Stimulated activated naive CD8-positive, alpha-beta T cell treated with anti-CD3 and anti-CD28 coated beads, Interleukin-15, Interleukin-2, amounts not matched to agents 100 ng/mL and 50 ng/mL, for 24 hours (primary cell): Measurements from ENCODE around the gene LRRC58.
"Not testable (repeated sequence)": the region's sequence is repeated elsewhere in the genome, so short reads cannot be mapped to it uniquely, and the experiment has no call there.

Experiments used
- H3K27ac Mint-ChIP-seq: one replicate; pipeline ENCODE4 v1.8.0; 2021; ENCODE audit warnings: mild to moderate bottlenecking, mixed read lengths
- H3K27me3 Mint-ChIP-seq: one replicate; pipeline ENCODE4 v1.8.0; 2021; ENCODE audit warnings: mixed read lengths
- H3K36me3 Mint-ChIP-seq: one replicate; pipeline ENCODE4 v1.8.0; 2021; ENCODE audit warnings: low read depth, mixed read lengths
- H3K4me1 Mint-ChIP-seq: one replicate; pipeline ENCODE4 v1.8.0; 2021; ENCODE audit warnings: low read depth, mixed read lengths
- H3K4me3 Mint-ChIP-seq: one replicate; pipeline ENCODE4 v1.8.0; 2021; ENCODE audit warnings: mild to moderate bottlenecking, mixed read lengths
- H3K9me3 Mint-ChIP-seq: one replicate; pipeline ENCODE4 v1.8.0; 2021; ENCODE audit warnings: mixed read lengths

The LRRC58 gene

DNA sequence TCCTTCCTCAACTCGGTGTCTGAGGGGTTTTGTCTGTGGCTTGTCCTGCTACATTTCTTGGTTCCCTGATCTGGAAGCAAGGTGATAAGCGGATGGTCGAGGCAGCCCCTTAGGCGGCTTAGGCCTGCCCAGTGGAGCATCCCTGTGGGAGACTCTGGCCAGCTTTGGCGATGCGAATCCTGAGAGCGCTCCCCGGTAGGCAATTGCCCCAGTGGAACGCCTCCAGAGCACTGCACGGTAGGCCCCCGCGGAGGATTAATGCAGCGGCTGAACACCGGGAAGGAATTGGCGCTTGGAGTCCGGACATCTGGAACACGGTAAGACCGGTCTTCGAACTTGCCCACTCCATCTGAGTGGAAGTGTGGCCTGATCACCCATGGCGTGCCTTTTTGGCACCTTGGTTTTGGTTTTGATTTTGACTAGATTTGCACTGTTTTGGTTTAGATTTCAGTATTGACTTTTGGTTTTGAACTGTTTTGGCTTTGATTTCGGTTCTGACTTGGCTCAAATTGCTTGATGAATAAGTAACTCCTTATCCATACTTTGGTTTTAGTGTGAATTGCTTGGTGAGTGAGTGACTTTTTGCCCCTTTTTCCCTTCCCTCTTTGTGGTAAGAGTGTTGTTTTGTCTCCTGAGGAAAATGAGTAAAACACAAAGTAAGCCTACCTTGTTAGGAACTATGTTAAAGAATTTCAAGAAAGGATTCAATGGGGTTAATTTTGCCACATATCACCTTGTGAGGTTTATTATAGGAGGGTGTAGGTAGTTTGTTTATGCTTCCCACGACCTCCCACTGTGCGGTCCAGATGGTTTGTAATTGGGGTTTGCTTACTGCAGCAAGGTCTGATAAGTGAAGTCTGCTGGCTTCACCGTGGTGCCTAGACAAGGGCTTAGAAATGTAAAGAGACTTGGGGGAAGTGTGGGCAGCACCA is 37.0 kb downstream of the LRRC58 start:
- H3K9me3 Mint-ChIP-seq, result peaks cover 5% of the 10 kb centered on the region
- H3K4me3 Mint-ChIP-seq, result no peak overlapping the region
- H3K4me1 Mint-ChIP-seq, result peaks cover 9% of the 10 kb centered on the region
- peaks cover 33% of the 10 kb centered on the region for H3K36me3 Mint-ChIP-seq
- no peaks in the 10 kb centered on the region for H3K27me3 Mint-ChIP-seq
- H3K27ac Mint-ChIP-seq, result no peak overlapping the region

DNA sequence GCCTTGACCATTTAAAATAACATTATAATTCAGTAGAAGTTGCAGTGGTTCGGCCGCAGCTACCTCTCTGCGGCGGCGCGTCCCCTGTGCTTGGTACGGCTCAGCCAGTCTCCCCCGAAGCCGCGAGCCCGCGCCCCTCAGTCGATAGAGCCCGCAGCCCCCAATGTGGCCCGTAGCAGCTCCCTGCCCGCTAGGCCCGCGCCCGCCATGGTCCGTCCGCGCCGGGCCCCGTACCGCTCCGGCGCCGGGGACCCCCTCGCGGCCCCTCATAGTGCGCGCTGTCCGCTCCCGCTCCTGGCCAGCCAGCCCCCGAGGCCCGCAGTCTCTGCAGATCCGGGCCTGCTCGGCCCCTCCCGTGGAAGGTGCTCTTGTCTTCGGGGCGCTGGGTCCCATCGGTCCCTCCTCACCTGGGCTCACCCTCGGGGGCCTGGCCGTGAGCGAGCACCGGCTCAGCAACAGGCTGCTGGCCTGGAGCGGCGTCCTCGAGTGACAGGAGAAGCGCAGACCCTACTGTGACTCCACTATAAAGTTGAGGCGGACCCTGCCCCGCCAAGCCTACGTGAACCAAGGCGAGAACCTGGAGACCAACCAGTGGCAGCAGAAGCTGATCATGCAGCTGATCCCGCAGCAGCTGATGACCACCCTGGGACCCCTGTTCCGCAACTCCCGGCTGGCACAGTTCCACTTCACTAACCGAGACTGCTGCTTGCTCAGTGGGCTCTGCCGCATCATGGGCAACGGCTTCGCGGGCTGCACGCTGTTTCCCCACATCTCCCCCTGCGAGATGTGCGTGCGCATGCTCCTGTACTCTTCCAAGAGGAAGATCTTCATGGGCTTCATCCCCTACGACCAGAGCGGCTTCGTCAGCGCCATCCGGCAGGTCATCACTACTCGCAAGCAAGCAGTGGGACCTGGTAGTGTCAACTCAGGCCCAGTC is 42.4 kb downstream of the LRRC58 start:
- no peaks in the 10 kb centered on the region for H3K36me3 Mint-ChIP-seq
- H3K27ac Mint-ChIP-seq, result no peak overlapping the region
- no peaks in the 10 kb centered on the region for H3K9me3 Mint-ChIP-seq
- H3K27me3 Mint-ChIP-seq, result no peaks in the 10 kb centered on the region
- H3K4me3 Mint-ChIP-seq, result no peak overlapping the region
- no peaks in the 10 kb centered on the region for H3K4me1 Mint-ChIP-seq

DNA sequence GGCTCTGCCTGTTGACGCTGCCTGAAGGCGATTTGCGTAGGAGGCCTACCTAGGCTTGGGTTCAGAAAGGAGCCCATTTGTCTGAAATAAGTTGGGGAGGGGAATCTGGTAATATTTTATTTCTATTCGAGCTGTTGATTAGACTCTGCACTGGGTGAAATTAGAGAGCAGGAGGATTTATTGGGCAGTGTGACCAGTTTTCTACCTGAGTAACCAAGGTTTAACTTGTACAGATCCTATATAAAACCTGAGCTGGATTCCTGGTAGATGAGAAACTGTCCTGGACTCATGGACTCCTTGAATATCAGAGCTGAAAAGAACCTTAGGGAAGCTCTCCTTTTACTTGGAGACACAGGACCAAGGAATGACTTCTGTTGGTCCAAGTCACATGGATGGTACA is 44.5 kb downstream of the LRRC58 start:
- Mint-ChIP-seq H3K9me3 (no peaks in the 10 kb centered on the region), H3K4me1 (no peaks in the 10 kb centered on the region), H3K4me3 (no peak overlapping the region), H3K36me3 (no peaks in the 10 kb centered on the region), H3K27me3 (no peaks in the 10 kb centered on the region), H3K27ac (no peak overlapping the region)

DNA sequence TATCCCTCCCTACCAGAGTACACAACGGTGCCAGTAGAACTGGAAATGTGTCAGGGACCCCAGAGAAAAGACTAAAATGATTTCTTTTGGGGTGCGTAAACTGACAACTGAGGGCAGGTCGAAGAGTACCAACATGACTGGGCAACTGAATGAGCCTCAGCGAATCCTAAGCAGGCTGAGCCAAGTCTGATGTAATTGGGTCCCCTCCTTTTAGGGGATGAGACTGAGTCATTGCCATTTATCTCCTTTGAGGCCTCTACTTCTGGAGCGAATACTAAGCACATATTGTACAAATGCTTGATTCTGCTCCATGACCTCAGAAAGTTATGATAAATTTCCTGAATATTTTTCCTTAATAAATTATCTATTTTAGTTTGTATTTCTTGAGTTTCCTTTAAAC is 46.8 kb downstream of the LRRC58 start:
- Mint-ChIP-seq H3K27ac (no peak overlapping the region), H3K4me1 (no peaks in the 10 kb centered on the region), H3K27me3 (peaks cover 5% of the 10 kb centered on the region), H3K36me3 (no peaks in the 10 kb centered on the region), H3K9me3 (no peaks in the 10 kb centered on the region), H3K4me3 (no peak overlapping the region)

DNA sequence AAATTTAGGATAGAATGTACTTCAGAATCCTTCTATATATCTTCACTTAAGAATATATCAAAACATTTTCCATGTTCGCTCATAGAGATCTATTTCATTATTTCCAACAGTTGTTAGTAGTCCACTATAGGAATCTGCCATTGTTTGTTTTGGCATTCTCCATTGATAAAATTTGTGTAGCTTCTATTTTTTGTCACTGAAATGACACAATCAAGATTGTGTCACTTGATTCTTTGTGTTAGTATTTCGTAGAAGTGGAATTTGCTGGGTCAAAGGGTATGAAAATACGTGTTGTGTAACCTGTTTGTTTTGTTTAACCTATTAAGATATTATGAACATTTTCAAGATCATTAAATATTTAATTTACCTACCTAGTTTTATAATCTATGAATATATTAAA is 48.2 kb downstream of the LRRC58 start:
- H3K27ac Mint-ChIP-seq, result no peak overlapping the region
- H3K36me3 Mint-ChIP-seq, result no peaks in the 10 kb centered on the region
- no peaks in the 10 kb centered on the region for H3K4me1 Mint-ChIP-seq

DNA sequence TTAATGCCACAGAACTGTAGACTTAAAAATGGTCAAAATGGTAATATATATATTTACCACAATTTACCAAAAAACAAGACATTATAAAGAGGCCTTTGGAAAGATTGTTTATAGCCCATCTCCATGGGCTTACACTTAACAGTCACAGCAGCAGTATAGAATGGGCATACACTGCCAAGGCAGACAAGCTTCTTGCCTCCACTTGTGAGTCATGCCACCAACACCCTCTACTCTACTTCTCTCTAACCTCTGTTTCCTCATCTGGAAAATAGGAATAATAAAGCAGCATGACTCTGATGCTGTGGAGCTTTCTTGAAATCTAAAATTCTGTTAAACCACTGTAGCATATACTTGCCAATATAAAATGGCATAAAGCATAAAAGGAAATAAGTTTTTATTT is 49.8 kb downstream of the LRRC58 start:
- H3K27me3 Mint-ChIP-seq, result peaks cover 7% of the 10 kb centered on the region
- H3K4me1 Mint-ChIP-seq, result no peaks in the 10 kb centered on the region
- H3K9me3 Mint-ChIP-seq, result no peaks in the 10 kb centered on the region

More for the DNA sequence above, 48.2 kb downstream of the LRRC58 start:
- Mint-ChIP-seq H3K9me3 (no peaks in the 10 kb centered on the region), H3K4me3 (no peak overlapping the region), H3K27me3 (peaks cover 5% of the 10 kb centered on the region)

DNA sequence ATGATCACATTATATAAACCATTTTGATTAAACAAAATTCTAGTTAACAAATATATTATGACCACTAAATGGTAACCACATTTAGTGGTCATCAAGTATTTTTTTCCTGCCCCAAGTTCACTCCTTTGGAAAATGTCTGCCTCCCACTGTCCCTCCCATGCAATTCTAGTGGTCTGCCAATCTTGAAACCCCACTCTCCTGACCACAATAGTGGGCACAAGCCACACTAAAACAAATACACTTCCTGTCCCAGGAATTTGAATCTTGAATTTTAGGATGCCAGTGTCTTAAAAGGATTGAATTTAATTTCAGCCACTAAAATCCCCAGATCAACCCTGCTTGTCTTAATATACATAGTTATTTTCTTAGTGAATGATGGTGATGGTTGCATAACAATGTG is 50.2 kb downstream of the LRRC58 start:
- Mint-ChIP-seq H3K27ac (no peak overlapping the region), H3K27me3 (peaks cover 11% of the 10 kb centered on the region), H3K4me1 (no peaks in the 10 kb centered on the region), H3K9me3 (no peaks in the 10 kb centered on the region), H3K36me3 (no peaks in the 10 kb centered on the region), H3K4me3 (no peak overlapping the region)

More for the DNA sequence above, 49.8 kb downstream of the LRRC58 start:
- Mint-ChIP-seq H3K4me3 (no peak overlapping the region), H3K27ac (no peak overlapping the region), H3K36me3 (no peaks in the 10 kb centered on the region)

DNA sequence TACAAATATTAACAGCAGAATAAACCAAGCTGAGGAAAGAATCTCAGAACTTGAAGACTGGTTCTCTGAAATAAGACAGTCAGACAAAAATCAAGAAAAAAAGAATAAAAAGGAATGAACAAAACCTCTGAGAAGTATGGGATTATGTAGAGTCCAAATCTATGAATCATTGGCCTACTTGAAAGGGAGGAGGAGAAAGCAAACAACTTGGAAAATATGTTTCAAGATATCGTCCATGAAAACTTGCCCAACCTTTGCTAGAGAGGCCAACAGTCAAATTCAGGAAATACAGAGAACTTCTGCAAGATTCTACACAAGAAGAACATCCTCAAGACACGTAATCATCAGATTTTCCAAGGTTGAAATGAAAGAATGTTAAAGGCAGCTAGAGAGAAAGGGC is 57.6 kb downstream of the LRRC58 start:
- not testable (repeated sequence) for H3K9me3 Mint-ChIP-seq, H3K36me3 Mint-ChIP-seq, H3K4me3 Mint-ChIP-seq, H3K4me1 Mint-ChIP-seq, H3K27ac Mint-ChIP-seq
- peaks cover 28% of the 10 kb centered on the region for H3K27me3 Mint-ChIP-seq

DNA sequence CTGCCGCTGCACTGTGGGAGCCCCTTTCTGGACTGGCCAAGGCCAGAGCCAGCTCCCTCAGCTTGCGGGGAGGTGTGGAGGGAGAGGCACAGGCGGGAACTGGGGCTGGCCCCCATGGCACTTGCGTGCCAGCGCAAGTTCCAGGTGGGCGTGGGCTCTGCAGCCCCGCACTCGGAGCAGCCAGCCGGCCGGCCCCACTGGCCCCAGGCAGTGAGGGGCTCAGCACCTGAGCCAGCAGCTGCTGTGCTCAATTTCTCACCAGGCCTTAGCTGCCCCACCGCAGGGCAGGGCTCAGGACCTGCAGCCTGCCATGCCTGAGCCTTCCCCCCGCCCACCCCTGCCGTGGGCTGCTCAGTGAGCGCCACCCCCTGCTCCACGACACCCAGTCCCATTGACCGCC is 59.5 kb downstream of the LRRC58 start:
- Mint-ChIP-seq H3K27ac (no peak overlapping the region), H3K27me3 (peaks cover 42% of the 10 kb centered on the region), H3K4me1 (no peaks in the 10 kb centered on the region), H3K4me3 (no peak overlapping the region), H3K36me3 (peaks cover 8% of the 10 kb centered on the region), H3K9me3 (peaks cover 9% of the 10 kb centered on the region)

DNA sequence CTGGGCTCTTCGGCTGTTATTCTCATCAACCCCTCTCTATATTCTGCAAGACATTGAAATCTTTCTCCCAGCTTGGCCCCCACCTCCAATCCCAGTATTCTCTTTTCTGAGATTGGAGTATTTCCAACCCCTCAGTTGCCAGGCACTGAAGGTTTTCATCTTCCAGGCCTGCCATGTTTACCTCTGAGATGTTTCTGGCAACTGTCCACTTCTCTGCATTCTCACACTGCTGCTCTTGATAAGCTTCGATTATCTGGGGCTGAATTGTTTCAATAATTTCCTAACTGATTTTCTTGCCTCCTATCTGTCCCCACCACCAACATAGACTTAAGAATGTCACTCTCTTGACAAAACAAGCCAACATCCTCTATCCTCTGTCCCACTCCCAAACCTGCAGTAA is 62.7 kb downstream of the LRRC58 start:
- Mint-ChIP-seq H3K4me3 (no peak overlapping the region), H3K4me1 (no peaks in the 10 kb centered on the region), H3K27me3 (peaks cover 53% of the 10 kb centered on the region), H3K27ac (no peak overlapping the region), H3K9me3 (no peaks in the 10 kb centered on the region), H3K36me3 (no peaks in the 10 kb centered on the region)

DNA sequence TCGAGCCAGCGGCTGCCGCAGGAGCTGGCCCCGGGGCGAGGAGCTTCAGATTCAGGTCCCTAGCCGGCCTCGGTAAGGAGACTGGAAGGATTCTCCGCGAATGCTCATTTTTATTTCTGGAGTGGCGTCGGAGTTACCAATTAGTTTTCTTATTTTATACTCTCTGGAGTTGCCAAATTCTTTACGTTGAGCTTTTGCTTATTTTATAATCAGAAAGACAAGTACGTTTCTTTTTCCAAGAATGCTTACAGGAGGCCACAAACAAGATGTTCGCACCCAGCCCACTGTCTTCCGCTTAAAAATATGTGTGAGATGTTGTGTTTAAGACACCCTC is 63.7 kb downstream of the LRRC58 start:
- no peak overlapping the region for H3K27ac Mint-ChIP-seq
- H3K4me1 Mint-ChIP-seq, result no peaks in the 10 kb centered on the region
- peaks cover 60% of the 10 kb centered on the region for H3K27me3 Mint-ChIP-seq
- no peaks in the 10 kb centered on the region for H3K9me3 Mint-ChIP-seq
- H3K36me3 Mint-ChIP-seq, result no peaks in the 10 kb centered on the region
- no peak overlapping the region for H3K4me3 Mint-ChIP-seq

DNA sequence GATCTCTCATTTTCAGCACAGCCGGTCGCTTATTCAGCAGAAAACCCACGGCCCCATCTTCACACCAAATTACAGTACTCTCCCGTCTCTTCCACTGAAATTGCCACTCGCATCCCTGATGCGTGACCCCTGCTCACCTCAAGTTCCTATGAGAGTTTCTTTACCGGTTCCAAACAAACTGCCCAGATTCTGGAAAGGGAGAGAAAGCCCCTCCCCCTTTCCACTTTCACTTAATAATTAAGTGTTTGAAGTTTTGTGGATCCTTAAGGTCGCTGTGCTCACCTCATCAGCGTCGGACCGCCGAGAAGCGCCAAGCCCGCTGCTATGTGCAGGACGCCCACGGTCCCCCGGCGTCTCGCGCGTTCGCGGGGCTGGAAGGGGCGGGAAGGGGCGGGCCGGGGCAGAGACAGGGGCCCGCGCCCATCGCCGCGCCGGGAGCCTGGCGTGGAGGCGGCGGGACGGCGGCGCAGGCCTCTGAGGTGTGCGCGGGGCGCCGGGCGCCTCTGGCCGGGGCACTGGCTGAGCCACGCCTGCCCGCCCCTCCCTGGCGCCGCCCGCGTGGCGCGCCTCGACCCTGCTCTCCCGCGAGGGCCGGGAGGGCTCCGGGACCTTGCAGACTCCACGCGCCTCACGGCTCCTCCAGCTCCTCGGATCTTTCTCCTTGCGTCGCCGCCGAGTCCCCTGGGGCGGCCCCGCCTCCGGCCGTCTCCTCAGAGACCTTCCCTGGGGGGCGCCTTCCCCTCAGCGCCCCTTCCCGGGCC is 64.2 kb downstream of the LRRC58 start, which contains the start of gene GPR156:
GPR156 (minus strand) TSS at position 476 of the 761 bp plus-strand sequence. CDS start 41,124 bp downstream, outside the sequence.
- Mint-ChIP-seq H3K36me3 (no peaks in the 10 kb centered on the region), H3K27me3 (peaks cover 61% of the 10 kb centered on the region), H3K9me3 (no peaks in the 10 kb centered on the region), H3K4me1 (no peaks in the 10 kb centered on the region), H3K27ac (no peak within 1 kb of the TSS), H3K4me3 (peak within 1 kb of the TSS; percentile 43)

DNA sequence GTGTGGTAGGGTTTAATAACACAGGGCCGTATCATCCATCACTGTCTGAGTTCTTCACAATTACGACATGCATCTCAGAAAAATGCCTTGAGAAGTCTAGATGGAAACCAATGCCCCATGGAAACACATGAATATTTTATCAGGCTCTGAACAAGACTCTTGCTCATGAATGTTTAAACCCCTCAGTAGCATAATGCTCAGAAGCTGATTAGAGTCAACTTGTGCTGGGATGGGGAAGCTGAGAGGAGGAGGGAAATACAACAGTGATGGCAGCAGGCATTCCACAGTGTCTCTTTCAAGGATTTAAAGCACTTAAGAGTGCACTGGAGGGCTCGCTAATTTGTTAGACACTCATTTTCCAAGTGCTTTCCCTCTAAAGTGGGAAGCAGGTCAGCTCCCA is 67.9 kb downstream of the LRRC58 start:
- no peak overlapping the region for H3K27ac Mint-ChIP-seq
- H3K4me3 Mint-ChIP-seq, result no peak overlapping the region
- H3K4me1 Mint-ChIP-seq, result no peaks in the 10 kb centered on the region
- no peaks in the 10 kb centered on the region for H3K36me3 Mint-ChIP-seq
- peaks cover 74% of the 10 kb centered on the region for H3K27me3 Mint-ChIP-seq
- no peaks in the 10 kb centered on the region for H3K9me3 Mint-ChIP-seq

DNA sequence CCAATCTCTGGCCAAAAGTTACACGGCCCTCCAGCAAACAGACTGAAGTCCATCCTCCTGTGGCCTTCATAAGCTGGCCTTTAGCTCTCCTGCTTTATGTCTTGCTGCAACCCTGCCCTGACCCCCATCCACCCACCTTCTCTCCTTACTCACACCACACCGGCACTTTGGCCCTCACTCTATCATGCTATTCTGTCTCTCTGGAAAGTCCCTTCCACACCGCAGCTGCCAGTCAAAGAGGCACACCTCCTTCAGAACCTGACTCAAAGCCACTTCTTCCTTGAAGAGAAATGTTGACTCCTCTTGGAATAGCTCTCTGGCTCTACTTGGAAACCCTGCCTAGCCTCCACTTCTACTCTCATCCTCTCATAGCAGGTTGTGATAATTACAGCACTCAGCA is 68.6 kb downstream of the LRRC58 start:
- Mint-ChIP-seq H3K36me3 (no peaks in the 10 kb centered on the region), H3K4me1 (no peaks in the 10 kb centered on the region), H3K27ac (no peak overlapping the region), H3K9me3 (no peaks in the 10 kb centered on the region), H3K4me3 (no peak overlapping the region), H3K27me3 (peaks cover 74% of the 10 kb centered on the region)
